Pancreas (tissue), 10 donors: ENCODE measurements around the gene PAPPA2. TPM values are rescaled to one million over a fixed set of nuclear protein-coding genes. Genes with fewer than 3 reads are reported as not detected.
A peak's percentile ranks its signal among the peaks of the same experiment; 100 is the strongest.

Experiments
- ATAC-seq, 4 donors: fragments of 200-7000 bp; cut with Tn5 transposase; one replicate each; pipeline versions ENCODE4 v1.8.0 to v1.9.1; 2020; ENCODE audit warnings: mild to moderate bottlenecking in 4 of 4, moderate library complexity in 4 of 4
- DNase-seq, 6 donors: peaks; one replicate each; pipeline ENCODE4 v3.0.0-alpha.2; 2020
- FAIRE-seq: peaks from 2 replicates; lab custom pipeline; 2012; peaks lifted over from hg19 to GRCh38; lab: Jason Lieb, UNC
- H3K27ac ChIP-seq, 4 donors: fragments of 200-600 bp; sonication (generic); 1 replicate in 3 of 4; 2 replicates in 1 of 4; pipeline versions ENCODE4 v1.5.0 to v1.8.0; 2020
- H3K27me3 ChIP-seq, 4 donors: fragments of 200-600 bp; one replicate each; pipeline ENCODE4 v1.8.0; 2021
- H3K36me3 ChIP-seq, 3 donors: fragments of 200-600 bp; sonication (generic) in 1 of 3; one replicate each; pipeline versions ENCODE4 v1.5.0 to v1.8.0; 2020 to 2021
- H3K4me1 ChIP-seq, 3 donors: fragments of 200-600 bp; one replicate each; pipeline ENCODE4 v1.8.0; 2021
- H3K4me3 ChIP-seq, 4 donors: fragments of 200-600 bp; sonication (generic) in 2 of 4; one replicate each; pipeline versions ENCODE4 v1.5.0 to v1.8.0; 2020 to 2021
- H3K9me3 ChIP-seq, 4 donors: fragments of 200-600 bp; one replicate each; pipeline ENCODE4 v1.8.0; 2021
- WGBS, 2 donors: extraction: QIAGEN DNeasy Blood & Tissue Kit; methylation state at CpG; one replicate each; pipeline ENCODE4 v1.1.7; 2013; 5-methylcytosine and 5-hydroxymethylcytosine counted together
- intact Hi-C, 3 donors: fragments of 100-400 bp; cut with DNase I; formaldehyde crosslinking; loops; one replicate each; pipeline versions ENCODE4 v1.11.1 to v1.14.2; 2022
- polyA plus RNA-seq, 2 donors: library from polyadenylated mRNA; stranded (reverse); fragments of 200-250 nt; gene quantifications; one replicate each; pipeline ENCODE4 v1.2.3, GENCODE V29; 2013
- total RNA-seq, 6 donors: library from RNA; stranded (reverse); fragmentation: NEBNext Ultra II Directional in 4 of 6; extraction: Animal tissue kit (Norgen Biotek cat#: 25700) in 4 of 6; gene quantifications; one replicate each; pipeline versions ENCODE4 v1.2.1 to v1.2.4, GENCODE V29; 2021 to 2023
- TF ChIP-seq, protein P1 (sequence below), 4 donors: fragments of 200-600 bp; sonication (generic) in 3 of 4; IDR thresholded peaks; one replicate each; pipeline versions ENCODE4 v1.5.0 to v1.8.0; 2021; ENCODE audit warnings: antibody characterized with exemption in 4 of 4
- donor health status: healthy with polysubstance abuse.
- donor health status: DM: no; HTN: no; CAD: no; lungs with moderate emphysema.
- donor health status: DM: no; HTN: no; CAD: no.
- donor health status: control.
- donor health status: control.
- donor health status: Bipolar disorder and iron deficiency.
- donor health status: DM: yes; HTN: yes; CAD: no.
- donor health status: DM: no; HTN: no; CAD: no.
- donor health status: DM: no; HTN: no; CAD: no.
- donor health status: DM: yes; HTN: yes; CAD: no.

The PAPPA2 gene
- total and polyA plus RNA-seq, 8 donors: 0.51 to 6.9 (median 2.0) TPM

DNA sequence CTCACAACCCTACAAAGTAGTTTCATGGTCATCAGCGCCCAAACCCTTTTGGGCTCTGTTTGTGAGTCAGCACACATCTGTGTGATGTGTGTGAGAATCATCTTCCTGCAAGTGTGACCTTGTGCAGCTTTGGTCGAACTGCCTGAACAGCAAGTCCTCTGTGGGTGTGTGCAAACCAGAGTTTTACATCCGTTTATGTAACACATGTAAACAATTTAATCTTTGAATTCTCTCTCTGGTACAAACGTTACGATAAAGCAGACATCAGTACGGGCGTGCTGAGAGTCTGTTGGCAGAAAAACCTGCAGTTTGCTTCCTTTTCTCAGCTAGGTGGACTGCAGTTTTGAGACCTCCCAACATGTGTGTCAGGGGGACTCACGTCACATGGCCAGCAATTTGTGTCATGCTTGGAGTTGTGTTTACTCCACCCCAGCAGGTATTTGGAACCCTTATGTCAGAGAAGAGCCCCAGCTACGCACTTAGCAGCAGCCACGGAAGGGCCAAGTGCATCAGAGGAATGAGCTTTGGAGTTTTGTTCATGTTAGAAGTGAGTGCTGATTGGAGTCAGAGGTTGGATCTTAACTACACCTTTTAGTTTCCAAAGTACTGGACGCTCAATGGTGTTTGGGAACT is 230.8 kb downstream of the PAPPA2 start:
- Histone ChIP-seq H3K4me1 (peaks cover 0 to 5% (median 0%) of the 10 kb centered on the region in 3 donors), H3K36me3 (no peaks in the 10 kb centered on the region), H3K9me3 (no peaks in the 10 kb centered on the region), H3K27ac (no peak overlapping the region), H3K27me3 (no peaks in the 10 kb centered on the region), H3K4me3 (no peak overlapping the region)
- FAIRE-seq (no peak), DNase-seq (no peak), ATAC-seq (no peak)
- WGBS, 2 donors: 52% methylated on average over 11 of the region's 11 CpGs
- TF ChIP-seq, protein P1, sequence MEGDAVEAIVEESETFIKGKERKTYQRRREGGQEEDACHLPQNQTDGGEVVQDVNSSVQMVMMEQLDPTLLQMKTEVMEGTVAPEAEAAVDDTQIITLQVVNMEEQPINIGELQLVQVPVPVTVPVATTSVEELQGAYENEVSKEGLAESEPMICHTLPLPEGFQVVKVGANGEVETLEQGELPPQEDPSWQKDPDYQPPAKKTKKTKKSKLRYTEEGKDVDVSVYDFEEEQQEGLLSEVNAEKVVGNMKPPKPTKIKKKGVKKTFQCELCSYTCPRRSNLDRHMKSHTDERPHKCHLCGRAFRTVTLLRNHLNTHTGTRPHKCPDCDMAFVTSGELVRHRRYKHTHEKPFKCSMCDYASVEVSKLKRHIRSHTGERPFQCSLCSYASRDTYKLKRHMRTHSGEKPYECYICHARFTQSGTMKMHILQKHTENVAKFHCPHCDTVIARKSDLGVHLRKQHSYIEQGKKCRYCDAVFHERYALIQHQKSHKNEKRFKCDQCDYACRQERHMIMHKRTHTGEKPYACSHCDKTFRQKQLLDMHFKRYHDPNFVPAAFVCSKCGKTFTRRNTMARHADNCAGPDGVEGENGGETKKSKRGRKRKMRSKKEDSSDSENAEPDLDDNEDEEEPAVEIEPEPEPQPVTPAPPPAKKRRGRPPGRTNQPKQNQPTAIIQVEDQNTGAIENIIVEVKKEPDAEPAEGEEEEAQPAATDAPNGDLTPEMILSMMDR (IDR thresholded peaks at IDR 0.05): no peak
- intact Hi-C loops: loop anchor here in 2 of 3 donors (5.0 to 10.0 kb wide), 2 partner anchors 137 to 1979 kb away; no protein-coding TSS in a partner anchor

DNA sequence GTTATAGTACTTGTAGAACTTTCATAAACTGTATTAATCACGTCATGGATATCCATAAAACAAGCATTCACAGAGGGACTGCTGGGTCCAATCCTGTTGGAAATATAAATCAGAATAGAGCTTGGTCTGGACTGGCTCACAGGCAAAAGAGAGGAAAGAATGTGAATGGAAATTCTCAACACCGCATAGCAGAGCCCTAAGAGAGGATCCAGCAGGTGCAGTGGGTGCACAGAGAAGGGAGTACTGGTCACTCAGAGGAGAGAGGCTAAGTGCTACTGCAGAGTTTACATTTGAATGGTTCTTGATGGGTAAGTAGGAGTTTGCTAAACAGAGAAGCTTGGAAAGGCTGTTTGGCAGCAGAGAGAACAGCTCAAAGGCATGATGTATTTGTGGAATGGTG is 231.7 kb downstream of the PAPPA2 start:
- ATAC-seq (no peak), DNase-seq (no peak), FAIRE-seq (no peak)
- TF ChIP-seq, protein P1 (IDR thresholded peaks at IDR 0.05): no peak
- H3K4me3 ChIP-seq: no peak overlapping the region
- intact Hi-C loops: loop anchor here in 2 of 3 donors (5.0 to 10.0 kb wide), 2 partner anchors 137 to 1980 kb away; no protein-coding TSS in a partner anchor
- 84 to 90% methylated on average over 2 of the region's 2 CpGs for WGBS, 2 donors
- no peaks in the 10 kb centered on the region for H3K9me3 ChIP-seq
- peaks cover 0 to 5% (median 0%) of the 10 kb centered on the region in 3 donors for H3K4me1 ChIP-seq
- H3K27ac ChIP-seq: no peak overlapping the region
- H3K27me3 ChIP-seq: no peaks in the 10 kb centered on the region
- no peaks in the 10 kb centered on the region for H3K36me3 ChIP-seq

DNA sequence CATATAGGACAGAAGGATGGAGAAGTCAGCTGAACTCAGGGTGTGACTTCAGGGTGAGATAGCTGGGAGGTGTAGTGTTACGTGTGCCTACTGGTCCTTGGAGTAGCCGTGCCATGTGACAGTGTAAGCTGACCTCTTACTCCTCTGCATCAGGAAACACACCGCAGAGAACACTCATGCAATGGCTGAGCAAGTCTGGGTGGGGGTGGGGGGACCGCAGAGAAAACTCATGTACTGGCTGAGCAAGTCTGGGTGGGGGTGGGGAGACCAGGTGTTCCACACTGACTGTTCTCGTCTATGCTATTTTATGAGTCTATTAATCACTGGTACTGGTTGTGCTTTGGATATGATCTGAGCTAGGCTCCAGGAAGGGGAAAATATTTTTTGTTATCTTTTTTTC is 233.1 kb downstream of the PAPPA2 start:
- peak in 3 of 4 donors; percentile 15 to 59 (median 20) for ATAC-seq
- TF ChIP-seq, protein P1 (IDR thresholded peaks at IDR 0.05): no peak
- peak in 1 of 6 donors; percentile 26 for DNase-seq
- H3K4me1 ChIP-seq: peaks cover 0 to 5% (median 0%) of the 10 kb centered on the region in 3 donors
- H3K27me3 ChIP-seq: no peaks in the 10 kb centered on the region
- H3K36me3 ChIP-seq: no peaks in the 10 kb centered on the region
- H3K4me3 ChIP-seq: no peak overlapping the region
- H3K9me3 ChIP-seq: no peaks in the 10 kb centered on the region
- FAIRE-seq: no peak
- no peak overlapping the region for H3K27ac ChIP-seq
- WGBS, 2 donors: 48 to 54% methylated on average over 5 of the region's 5 CpGs
- intact Hi-C loops: loop anchor here in 1 of 3 donors (10.0 kb wide), 1 partner anchor 1981 kb away; no protein-coding TSS in a partner anchor

DNA sequence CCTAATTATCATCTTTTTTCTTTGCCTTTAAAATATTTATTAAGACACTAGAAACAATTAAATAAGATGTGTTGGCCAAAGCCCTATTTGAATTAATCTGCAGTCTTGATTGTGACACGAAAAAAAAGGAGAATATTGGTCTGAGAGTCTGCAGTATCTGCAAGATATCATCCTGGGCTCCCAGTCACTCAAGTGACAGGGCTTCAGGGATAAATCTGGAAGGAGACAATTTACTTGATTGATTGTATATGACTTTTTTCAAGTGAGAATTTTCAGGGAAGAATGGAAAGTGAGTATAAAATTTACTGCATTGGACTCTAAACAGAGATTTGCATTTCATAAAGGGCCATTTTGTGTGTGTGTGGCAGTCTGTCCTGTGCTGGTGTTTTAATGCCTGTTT is 233.7 kb downstream of the PAPPA2 start:
- DNase-seq: no peak
- WGBS, 2 donors: 54 to 57% methylated on average over 1 of the region's 1 CpG
- no peak for FAIRE-seq
- ATAC-seq: no peak
- Histone ChIP-seq H3K27me3 (no peaks in the 10 kb centered on the region), H3K4me1 (peaks cover 0 to 5% (median 0%) of the 10 kb centered on the region in 3 donors), H3K27ac (no peak overlapping the region), H3K36me3 (no peaks in the 10 kb centered on the region), H3K4me3 (no peak overlapping the region), H3K9me3 (no peaks in the 10 kb centered on the region)
- TF ChIP-seq, protein P1 (IDR thresholded peaks at IDR 0.05): no peak
- intact Hi-C loops: loop anchor here in 1 of 3 donors (10.0 kb wide), 1 partner anchor 1982 kb away; no protein-coding TSS in a partner anchor

DNA sequence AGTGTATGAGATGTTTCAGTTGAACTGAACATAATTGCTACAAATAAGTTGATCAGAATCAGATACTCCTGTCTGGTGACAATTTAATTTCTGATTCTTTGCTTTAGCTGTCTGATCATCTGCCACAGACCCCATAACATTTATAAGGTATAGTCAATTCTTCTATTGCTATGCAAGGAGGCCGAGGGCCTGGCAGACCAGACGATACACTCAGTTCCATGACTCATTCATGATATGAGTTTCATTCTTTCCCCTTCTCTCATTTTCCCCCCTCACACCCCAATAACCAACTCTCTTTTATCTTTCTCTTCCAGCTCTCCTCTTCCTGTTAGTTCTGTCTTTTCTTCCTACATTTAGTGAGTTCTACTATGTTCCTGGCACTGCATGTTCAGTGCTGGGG is 236.8 kb downstream of the PAPPA2 start:
- intact Hi-C loops: loop anchor here in 1 of 3 donors (10.0 kb wide), 1 partner anchor 1985 kb away; no protein-coding TSS in a partner anchor
- no peak overlapping the region for H3K4me3 ChIP-seq
- H3K9me3 ChIP-seq: no peaks in the 10 kb centered on the region
- H3K36me3 ChIP-seq: no peaks in the 10 kb centered on the region
- DNase-seq (no peak), FAIRE-seq (no peak), ATAC-seq (no peak)
- H3K27me3 ChIP-seq: no peaks in the 10 kb centered on the region
- H3K27ac ChIP-seq: no peak overlapping the region
- peaks cover 0 to 5% (median 0%) of the 10 kb centered on the region in 3 donors for H3K4me1 ChIP-seq
- 93% methylated on average over 2 of the region's 2 CpGs for WGBS, 2 donors
- TF ChIP-seq, protein P1 (IDR thresholded peaks at IDR 0.05): no peak
